A549 (cell line): ENCODE measurements around the gene MTOR.

Experiments
- TF ChIP-seq, protein P1 (sequence below): fragments of >200 bp; sonication (Bioruptor Twin); formaldehyde crosslinking; IDR thresholded peaks from 3 replicates; pipeline ENCODE4 v1.5.1; 2016
- TF ChIP-seq, protein P2 (sequence below): fragments of 450-650 bp; IDR thresholded peaks from 2 replicates; pipeline ENCODE4 v1.6.1; 2014; ENCODE audit warnings: antibody characterized with exemption

DNA sequence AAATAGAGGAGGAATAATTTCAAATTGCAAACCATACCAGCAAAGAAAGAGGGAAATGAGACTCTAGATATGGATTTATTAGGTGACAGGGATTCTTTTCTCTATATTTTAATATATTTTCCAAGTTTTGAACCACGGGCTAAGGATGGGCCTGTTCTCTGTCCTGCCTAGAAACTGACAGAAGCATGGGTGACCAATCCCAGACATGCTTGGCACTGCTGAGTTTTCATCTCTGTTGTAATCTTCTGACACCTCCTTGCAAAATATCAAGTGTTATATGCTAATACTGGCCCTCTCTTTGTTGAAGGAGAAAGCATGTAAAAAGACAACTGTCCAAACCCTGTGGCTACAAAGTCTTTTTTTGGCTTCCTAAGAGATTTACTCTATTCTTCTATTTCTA lies 74.0 kb downstream of the MTOR start:
- TF ChIP-seq, protein P1, sequence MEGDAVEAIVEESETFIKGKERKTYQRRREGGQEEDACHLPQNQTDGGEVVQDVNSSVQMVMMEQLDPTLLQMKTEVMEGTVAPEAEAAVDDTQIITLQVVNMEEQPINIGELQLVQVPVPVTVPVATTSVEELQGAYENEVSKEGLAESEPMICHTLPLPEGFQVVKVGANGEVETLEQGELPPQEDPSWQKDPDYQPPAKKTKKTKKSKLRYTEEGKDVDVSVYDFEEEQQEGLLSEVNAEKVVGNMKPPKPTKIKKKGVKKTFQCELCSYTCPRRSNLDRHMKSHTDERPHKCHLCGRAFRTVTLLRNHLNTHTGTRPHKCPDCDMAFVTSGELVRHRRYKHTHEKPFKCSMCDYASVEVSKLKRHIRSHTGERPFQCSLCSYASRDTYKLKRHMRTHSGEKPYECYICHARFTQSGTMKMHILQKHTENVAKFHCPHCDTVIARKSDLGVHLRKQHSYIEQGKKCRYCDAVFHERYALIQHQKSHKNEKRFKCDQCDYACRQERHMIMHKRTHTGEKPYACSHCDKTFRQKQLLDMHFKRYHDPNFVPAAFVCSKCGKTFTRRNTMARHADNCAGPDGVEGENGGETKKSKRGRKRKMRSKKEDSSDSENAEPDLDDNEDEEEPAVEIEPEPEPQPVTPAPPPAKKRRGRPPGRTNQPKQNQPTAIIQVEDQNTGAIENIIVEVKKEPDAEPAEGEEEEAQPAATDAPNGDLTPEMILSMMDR = no peak
- TF ChIP-seq, protein P2, sequence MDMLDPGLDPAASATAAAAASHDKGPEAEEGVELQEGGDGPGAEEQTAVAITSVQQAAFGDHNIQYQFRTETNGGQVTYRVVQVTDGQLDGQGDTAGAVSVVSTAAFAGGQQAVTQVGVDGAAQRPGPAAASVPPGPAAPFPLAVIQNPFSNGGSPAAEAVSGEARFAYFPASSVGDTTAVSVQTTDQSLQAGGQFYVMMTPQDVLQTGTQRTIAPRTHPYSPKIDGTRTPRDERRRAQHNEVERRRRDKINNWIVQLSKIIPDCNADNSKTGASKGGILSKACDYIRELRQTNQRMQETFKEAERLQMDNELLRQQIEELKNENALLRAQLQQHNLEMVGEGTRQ = no peak
